ENCODE results near the gene GGA3.

DNA sequence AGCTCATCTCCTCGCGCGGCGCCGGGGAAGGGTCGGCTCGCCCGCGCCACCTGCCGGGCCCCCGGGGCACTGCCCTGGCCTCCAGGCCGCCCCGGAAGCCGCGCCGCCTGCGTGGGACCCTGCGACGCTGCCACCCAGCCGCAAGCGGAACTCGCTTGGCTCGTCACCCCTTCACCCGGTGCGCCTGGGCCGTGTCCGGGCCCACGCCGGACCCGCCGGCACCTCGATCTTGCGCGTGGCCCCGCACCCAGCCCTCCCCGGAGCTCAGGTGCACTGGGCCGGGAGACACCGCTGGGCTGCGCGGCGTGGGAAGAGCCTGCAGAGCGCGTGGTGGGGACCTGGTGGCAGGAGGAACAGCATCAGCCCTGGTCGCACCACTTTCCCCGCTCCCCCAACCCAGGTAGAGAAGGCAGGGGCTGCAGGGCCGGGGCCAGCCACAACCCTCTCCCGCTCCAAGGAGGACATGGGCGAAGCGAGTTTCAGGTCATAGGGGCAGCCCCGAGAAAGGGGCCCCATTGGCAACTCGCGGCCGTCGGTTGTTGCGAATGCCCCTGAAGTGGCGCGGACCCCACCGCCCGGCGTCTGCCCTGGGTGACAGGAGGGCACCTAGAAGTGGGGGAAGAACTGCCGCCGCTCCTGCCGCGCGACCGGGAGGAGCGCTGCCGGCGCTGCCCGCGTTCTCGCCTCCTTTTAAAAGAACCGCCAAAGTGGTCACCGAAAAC lies 10.0 kb upstream of the GGA3 start:
- TF ChIP-seq CEBPB (IDR thresholded peaks at IDR 0.05) (no peak), RAD21 (IDR thresholded peaks at IDR 0.05; ENCODE audit: low read depth) (peak; percentile 37; the same call in 1 of the 2 replicates), REST (IDR thresholded peaks at IDR 0.05; ENCODE audit: low read depth) (no peak)
